Fibroblast of lung (primary cell): ENCODE data around the gene ACVR2B.

Source experiments
- CTCF ChIP-seq, 2 donors: IDR thresholded peaks in 1 of 2; conservative IDR thresholded peaks in 1 of 2; 1 replicate in 1 of 2; 2 replicates in 1 of 2; pipeline ENCODE4 v1.5.1; 2011 to 2012; ENCODE audit warnings: low read length in 2 of 2, control low read depth in 1 of 2, inconsistent platforms in 1 of 2, low read depth in 1 of 2, mild to moderate bottlenecking in 1 of 2
- EZH2 ChIP-seq: IDR thresholded peaks from 2 replicates; pipeline ENCODE4 v1.5.1; 2012; ENCODE audit warnings: low read length, control low read depth, mild to moderate bottlenecking; ENCODE audit errors: missing control alignments

GRCh38 chr3:38488949-38489348 lies 35.3 kb downstream of the ACVR2B start:
- TF ChIP-seq CTCF (conservative IDR thresholded peaks at IDR 0.05 in 1 of 2, IDR thresholded peaks at IDR 0.05 in 1 of 2; ENCODE audit: low read depth in 1 of 2, low read length in 2 of 2) = no peak
- no peak for TF ChIP-seq EZH2
